ENCODE measurements around the gene PLEKHM2.

PLEKHM2 gene

DNA sequence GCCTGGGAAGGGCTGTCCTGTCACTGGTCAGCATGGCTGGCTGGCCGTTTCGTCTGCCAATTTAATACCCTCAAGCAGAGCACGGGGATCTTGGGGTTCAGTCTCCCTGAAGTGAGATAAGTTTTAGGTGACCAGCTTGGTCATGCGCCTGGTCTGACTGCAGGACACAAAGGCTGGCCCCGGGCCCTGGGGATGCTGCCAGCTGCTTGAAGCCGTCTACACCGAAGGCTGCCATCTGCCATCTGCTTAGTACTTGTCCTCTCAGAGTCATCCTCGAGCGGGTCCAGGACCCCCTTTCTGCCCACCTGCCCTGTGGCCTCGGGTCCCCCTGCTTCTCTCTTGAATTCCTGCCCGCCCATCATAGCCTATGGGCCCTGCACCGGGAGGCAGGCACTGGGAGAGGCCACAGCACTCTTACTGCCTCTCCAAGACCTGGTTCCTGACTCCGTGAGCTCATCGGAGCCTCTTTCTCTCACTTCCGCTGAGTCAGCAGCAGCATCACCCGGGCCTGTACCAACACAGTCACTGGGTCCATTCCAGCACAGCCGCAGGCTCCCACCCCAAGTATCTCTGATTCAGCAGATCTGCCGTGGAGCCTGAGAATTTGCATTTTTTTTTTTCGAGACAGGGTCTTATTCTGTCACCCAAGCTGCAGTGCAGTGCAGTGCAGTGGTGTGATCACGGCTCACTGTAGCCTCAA, 81.5 kb downstream of the PLEKHM2 start:
- Histone ChIP-seq H3K27ac (ENCODE audit: low read length) (no peak overlapping the region), H3K4me3 (ENCODE audit: low read length) (peak overlapping the region; percentile 51; the same call in 1 of the 2 replicates), H3K4me1 (ENCODE audit: low read length) (peaks cover 7% of the 10 kb centered on the region; the same call in 1 of the 2 replicates), H3K9me3 (ENCODE audit: insufficient read depth, low read length) (no peaks in the 10 kb centered on the region), H3K27me3 (ENCODE audit: low read depth, low read length) (no peaks in the 10 kb centered on the region), H2AFZ (ENCODE audit: low read depth, low read length) (peak overlapping the region; percentile 65; the same call in 1 of the 2 replicates), H3K4me2 (ENCODE audit: low read length) (peak overlapping the region; percentile 52), H3K36me3 (replicated peaks; ENCODE audit: low read depth, low read length) (no peaks in the 10 kb centered on the region), H4K20me1 (ENCODE audit: insufficient read depth, low read length) (no peaks in the 10 kb centered on the region), H3K9ac (ENCODE audit: low read length) (no peak overlapping the region), H3K79me2 (ENCODE audit: low read length) (no peaks in the 10 kb centered on the region)
- TF ChIP-seq CTCF (IDR thresholded peaks at IDR 0.05; ENCODE audit: low read depth, low read length): no peak
- TF ChIP-seq EZH2phosphoT487 (IDR thresholded peaks at IDR 0.05; ENCODE audit: low read depth): no peak

DNA sequence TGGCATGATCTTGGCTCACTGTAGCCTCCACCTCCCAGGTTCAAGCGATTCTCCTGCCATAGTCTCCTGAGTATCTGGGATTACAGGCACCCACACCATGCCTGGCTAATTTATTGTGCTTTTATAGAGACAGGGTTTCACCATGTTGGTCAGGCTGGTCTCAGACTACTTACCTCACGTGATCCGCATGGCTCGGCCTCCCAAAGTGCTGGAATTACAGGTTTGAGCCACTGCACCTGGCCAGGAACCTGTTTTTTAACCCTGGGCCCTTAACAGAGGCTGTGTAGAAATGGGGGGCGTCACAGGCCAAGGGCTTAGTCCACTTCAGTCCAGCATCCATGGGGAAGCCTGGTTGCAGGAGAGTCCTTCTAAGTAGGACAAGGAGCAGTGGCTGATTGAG, 83.8 kb downstream of the PLEKHM2 start:
- H3K27ac ChIP-seq (ENCODE audit: low read length): no peak overlapping the region
- H3K9me3 ChIP-seq (ENCODE audit: insufficient read depth, low read length): no peaks in the 10 kb centered on the region
- H2AFZ ChIP-seq (ENCODE audit: low read depth, low read length): no peak overlapping the region
- no peak for TF ChIP-seq EZH2phosphoT487 (IDR thresholded peaks at IDR 0.05; ENCODE audit: low read depth)
- TF ChIP-seq CTCF (IDR thresholded peaks at IDR 0.05; ENCODE audit: low read depth, low read length): no peak
- no peaks in the 10 kb centered on the region for H4K20me1 ChIP-seq (ENCODE audit: insufficient read depth, low read length)
- no peaks in the 10 kb centered on the region for H3K36me3 ChIP-seq (replicated peaks; ENCODE audit: low read depth, low read length)
- no peak overlapping the region for H3K4me2 ChIP-seq (ENCODE audit: low read length)
- no peaks in the 10 kb centered on the region for H3K27me3 ChIP-seq (ENCODE audit: low read depth, low read length)
- H3K4me1 ChIP-seq (ENCODE audit: low read length): peaks cover 7% of the 10 kb centered on the region; the same call in 1 of the 2 replicates
- H3K79me2 ChIP-seq (ENCODE audit: low read length): no peaks in the 10 kb centered on the region
- no peak overlapping the region for H3K4me3 ChIP-seq (ENCODE audit: low read length)
- no peak overlapping the region for H3K9ac ChIP-seq (ENCODE audit: low read length)

GRCh38 chr1:15768388-15768787, 84.3 kb downstream of the PLEKHM2 start:
- no peak for TF ChIP-seq CTCF (IDR thresholded peaks at IDR 0.05; ENCODE audit: low read depth, low read length)
- TF ChIP-seq EZH2phosphoT487 (IDR thresholded peaks at IDR 0.05; ENCODE audit: low read depth): no peak
- H3K27ac ChIP-seq (ENCODE audit: low read length): no peak overlapping the region
- H3K79me2 ChIP-seq (ENCODE audit: low read length): no peaks in the 10 kb centered on the region
- H3K36me3 ChIP-seq (replicated peaks; ENCODE audit: low read depth, low read length): no peaks in the 10 kb centered on the region
- peaks cover 7% of the 10 kb centered on the region; the same call in 1 of the 2 replicates for H3K4me1 ChIP-seq (ENCODE audit: low read length)
- H3K4me2 ChIP-seq (ENCODE audit: low read length): no peak overlapping the region
- no peak overlapping the region for H3K9ac ChIP-seq (ENCODE audit: low read length)
- no peak overlapping the region for H3K4me3 ChIP-seq (ENCODE audit: low read length)
- no peaks in the 10 kb centered on the region for H3K9me3 ChIP-seq (ENCODE audit: insufficient read depth, low read length)
- H2AFZ ChIP-seq (ENCODE audit: low read depth, low read length): no peak overlapping the region
- H3K27me3 ChIP-seq (ENCODE audit: low read depth, low read length): no peaks in the 10 kb centered on the region
- H4K20me1 ChIP-seq (ENCODE audit: insufficient read depth, low read length): no peaks in the 10 kb centered on the region

- Histone ChIP-seq H3K79me2 (ENCODE audit: low read length) (no peaks in the 10 kb centered on the region), H3K4me3 (ENCODE audit: low read length) (no peak overlapping the region), H3K9me3 (ENCODE audit: insufficient read depth, low read length) (no peaks in the 10 kb centered on the region), H2AFZ (ENCODE audit: low read depth, low read length) (no peak overlapping the region), H4K20me1 (ENCODE audit: insufficient read depth, low read length) (no peaks in the 10 kb centered on the region), H3K27ac (ENCODE audit: low read length) (no peak overlapping the region), H3K4me2 (ENCODE audit: low read length) (no peak overlapping the region), H3K36me3 (replicated peaks; ENCODE audit: low read depth, low read length) (no peaks in the 10 kb centered on the region), H3K27me3 (ENCODE audit: low read depth, low read length) (no peaks in the 10 kb centered on the region), H3K9ac (ENCODE audit: low read length) (no peak overlapping the region), H3K4me1 (ENCODE audit: low read length) (peaks cover 7% of the 10 kb centered on the region; the same call in 1 of the 2 replicates)
- TF ChIP-seq CTCF (IDR thresholded peaks at IDR 0.05; ENCODE audit: low read depth, low read length): no peak
- no peak for TF ChIP-seq EZH2phosphoT487 (IDR thresholded peaks at IDR 0.05; ENCODE audit: low read depth)
These were observed 86.3 kb downstream of the PLEKHM2 start for GRCh38 chr1:15770313-15770962.
